ENCODE measurements around the gene IGFBP4. TPM values are rescaled to one million over a fixed set of nuclear protein-coding genes. Genes with fewer than 3 reads are reported as not detected.

Gene IGFBP4
- total and polyA plus RNA-seq, 2 of the 13 experiments (the other 11 are each of a cell fraction or from before 2014, with no cell fraction given): 4.1 to 49.0 TPM

GRCh38 chr17:40448639-40449261 is 5.5 kb downstream of the IGFBP4 start (continued):
- TF ChIP-seq ELF4 (CRISPR knock-in tag; IDR thresholded peaks at IDR 0.05; ENCODE audit: borderline replicate concordance) (no peak), FOXK2 (IDR thresholded peaks at IDR 0.05) (peak; percentile 65), ZNF331 (CRISPR knock-in tag; IDR thresholded peaks at IDR 0.05) (peak; percentile 87; the same call in 1 of the 2 replicates), SKIL (CRISPR knock-in tag; IDR thresholded peaks at IDR 0.05; ENCODE audit: borderline replicate concordance) (peak; percentile 94), ZXDC (CRISPR knock-in tag; IDR thresholded peaks at IDR 0.05) (no peak), ZNF512 (CRISPR knock-in tag; IDR thresholded peaks at IDR 0.05) (no peak), ETV6 (CRISPR knock-in tag; conservative IDR thresholded peaks at IDR 0.05) (0 out of 2 replicates have a peak, but pooled peaks have one; percentile 31), BORCS8-MEF2B (CRISPR knock-in tag; IDR thresholded peaks at IDR 0.05) (peak; percentile 81; the same call in 1 of the 2 replicates), ZNF790 (CRISPR knock-in tag; IDR thresholded peaks at IDR 0.05; ENCODE audit: borderline replicate concordance) (peak; percentile 18; the same call in 1 of the 2 replicates), PAWR (CRISPR knock-in tag; IDR thresholded peaks at IDR 0.05; ENCODE audit: borderline replicate concordance) (no peak)

Data from HepG2 (cell line).